Spleen (tissue), 7 donors: ENCODE measurements around the gene EFEMP2.

Experiments used
- POLR2A ChIP-seq, 3 donors: fragments of 450-650 bp; IDR thresholded peaks; one replicate each; pipeline ENCODE4 v1.5.1; 2017; ENCODE audit warnings: antibody characterized with exemption in 3 of 3, mild to moderate bottlenecking in 1 of 3
- POLR2AphosphoS5 ChIP-seq, 3 donors: sonication (generic); formaldehyde crosslinking; IDR thresholded peaks; one replicate each; pipeline ENCODE4 v1.5.1; 2017; ENCODE audit warnings: antibody characterized with exemption in 3 of 3
- TF ChIP-seq, protein P1 (sequence below), 11 experiments: fragments of 200-600 bp in 7 of 11; fragments of 450-650 bp in 4 of 11; sonication (generic) in 4 of 11; IDR thresholded peaks in 8 of 11; conservative IDR thresholded peaks in 3 of 11; 1 replicate in 7 of 11; 2 replicates in 4 of 11; pipeline versions ENCODE4 v1.4.0 to v1.8.0; 2016 to 2021; ENCODE audit warnings: antibody characterized with exemption in 11 of 11, inconsistent platforms in 4 of 11, mild to moderate bottlenecking in 1 of 11
- donor health status: DM: no; HTN: no; CAD: no; lungs with moderate emphysema.
- donor health status: DM: no; HTN: no; CAD: no.
- donor health status: DM: no; HTN: no; CAD: no.

DNA sequence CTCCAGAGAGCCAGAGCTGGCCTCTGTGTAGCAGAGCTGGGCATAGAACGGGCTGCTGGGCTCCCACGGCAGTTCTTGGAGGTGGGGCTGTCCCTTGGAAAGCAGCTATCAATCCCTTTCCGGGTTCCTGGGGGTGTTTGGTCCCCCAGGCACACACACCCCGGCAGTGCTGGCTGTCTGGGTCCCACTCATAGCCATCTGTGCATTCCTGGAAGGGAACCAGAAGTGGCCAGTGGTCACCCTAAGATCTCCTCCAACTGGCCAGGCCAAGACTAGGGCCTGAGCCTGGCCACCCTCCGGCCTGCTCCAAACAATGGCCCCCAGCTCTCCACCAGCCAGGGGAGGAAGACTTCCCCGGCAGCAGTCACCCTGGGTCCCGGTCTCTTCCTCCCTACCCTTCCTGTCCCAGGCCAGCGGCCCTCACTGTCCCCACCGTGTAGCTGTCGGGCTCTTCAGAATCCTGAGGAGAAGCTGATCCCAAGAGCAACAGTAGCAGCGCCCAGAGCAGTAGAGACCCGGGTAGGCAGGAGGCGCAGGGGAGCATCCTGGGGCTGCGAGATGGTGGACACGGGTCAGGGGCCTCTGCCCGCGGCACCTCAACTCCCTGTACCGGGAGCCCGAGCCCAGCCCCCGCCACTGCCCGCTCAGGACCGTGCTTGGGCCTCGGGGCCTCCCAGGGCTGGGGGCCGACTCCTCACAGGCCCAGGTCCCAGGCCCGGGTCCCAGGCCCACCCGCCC is 620 bp downstream of the EFEMP2 start:
- TF ChIP-seq POLR2A (IDR thresholded peaks at IDR 0.05) (no peak), POLR2AphosphoS5 (IDR thresholded peaks at IDR 0.05) (peak in 2 of 3 donors; percentile 22 to 33)
- TF ChIP-seq, protein P1, sequence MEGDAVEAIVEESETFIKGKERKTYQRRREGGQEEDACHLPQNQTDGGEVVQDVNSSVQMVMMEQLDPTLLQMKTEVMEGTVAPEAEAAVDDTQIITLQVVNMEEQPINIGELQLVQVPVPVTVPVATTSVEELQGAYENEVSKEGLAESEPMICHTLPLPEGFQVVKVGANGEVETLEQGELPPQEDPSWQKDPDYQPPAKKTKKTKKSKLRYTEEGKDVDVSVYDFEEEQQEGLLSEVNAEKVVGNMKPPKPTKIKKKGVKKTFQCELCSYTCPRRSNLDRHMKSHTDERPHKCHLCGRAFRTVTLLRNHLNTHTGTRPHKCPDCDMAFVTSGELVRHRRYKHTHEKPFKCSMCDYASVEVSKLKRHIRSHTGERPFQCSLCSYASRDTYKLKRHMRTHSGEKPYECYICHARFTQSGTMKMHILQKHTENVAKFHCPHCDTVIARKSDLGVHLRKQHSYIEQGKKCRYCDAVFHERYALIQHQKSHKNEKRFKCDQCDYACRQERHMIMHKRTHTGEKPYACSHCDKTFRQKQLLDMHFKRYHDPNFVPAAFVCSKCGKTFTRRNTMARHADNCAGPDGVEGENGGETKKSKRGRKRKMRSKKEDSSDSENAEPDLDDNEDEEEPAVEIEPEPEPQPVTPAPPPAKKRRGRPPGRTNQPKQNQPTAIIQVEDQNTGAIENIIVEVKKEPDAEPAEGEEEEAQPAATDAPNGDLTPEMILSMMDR (IDR thresholded peaks at IDR 0.05 in 8 of 11, conservative IDR thresholded peaks at IDR 0.05 in 3 of 11): no peak
